ENCODE data around the gene CTIF. TPM values are rescaled to one million over a fixed set of nuclear protein-coding genes. Genes with fewer than 3 reads are reported as not detected.

CTIF gene
- total RNA-seq, 1 experiment from 2014 or later = 26.5 TPM

DNA sequence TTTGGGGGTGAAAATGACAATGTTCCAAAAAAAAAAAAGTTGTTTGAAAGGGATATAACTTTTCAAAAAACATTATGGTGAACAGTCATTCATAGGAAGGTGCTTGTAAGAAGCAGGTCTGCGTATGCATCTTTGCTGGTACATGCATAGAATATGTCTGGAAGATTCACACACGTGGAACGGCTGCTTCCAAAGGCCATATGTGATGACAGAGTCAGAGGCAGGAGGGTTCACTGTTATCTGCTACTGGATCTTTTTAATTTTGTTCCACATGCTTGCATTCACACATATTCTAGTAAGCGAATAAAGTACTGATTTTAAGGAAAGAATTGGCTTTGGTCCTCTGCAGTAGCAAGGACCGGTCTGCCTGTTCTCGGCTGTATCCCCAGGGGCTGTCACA, 218.5 kb downstream of the CTIF start:
- no peaks in the 10 kb centered on the region for H3K27me3 ChIP-seq (ENCODE audit: control insufficient read depth, insufficient read depth, low read length)
- no peak for DNase-seq (ENCODE audit: low read depth, low spot score)
- POLR2A ChIA-PET = no interaction called here
- H3K36me3 ChIP-seq (ENCODE audit: control insufficient read depth, insufficient read depth, low read length) = no peaks in the 10 kb centered on the region
- no peaks in the 10 kb centered on the region for H3K4me1 ChIP-seq (ENCODE audit: control insufficient read depth, insufficient read depth, low read length)
- ATAC-seq = no peak
- CTCF ChIA-PET = no interaction called here
- intact Hi-C loops (cut with micrococcal nuclease; ENCODE audit: unreplicated experiment) = no loop called here
- BruUV-seq (replicated peaks) = no TSS peak
- no peak overlapping the region for H3K27ac ChIP-seq (ENCODE audit: low read length)
- TF ChIP-seq, protein P1, sequence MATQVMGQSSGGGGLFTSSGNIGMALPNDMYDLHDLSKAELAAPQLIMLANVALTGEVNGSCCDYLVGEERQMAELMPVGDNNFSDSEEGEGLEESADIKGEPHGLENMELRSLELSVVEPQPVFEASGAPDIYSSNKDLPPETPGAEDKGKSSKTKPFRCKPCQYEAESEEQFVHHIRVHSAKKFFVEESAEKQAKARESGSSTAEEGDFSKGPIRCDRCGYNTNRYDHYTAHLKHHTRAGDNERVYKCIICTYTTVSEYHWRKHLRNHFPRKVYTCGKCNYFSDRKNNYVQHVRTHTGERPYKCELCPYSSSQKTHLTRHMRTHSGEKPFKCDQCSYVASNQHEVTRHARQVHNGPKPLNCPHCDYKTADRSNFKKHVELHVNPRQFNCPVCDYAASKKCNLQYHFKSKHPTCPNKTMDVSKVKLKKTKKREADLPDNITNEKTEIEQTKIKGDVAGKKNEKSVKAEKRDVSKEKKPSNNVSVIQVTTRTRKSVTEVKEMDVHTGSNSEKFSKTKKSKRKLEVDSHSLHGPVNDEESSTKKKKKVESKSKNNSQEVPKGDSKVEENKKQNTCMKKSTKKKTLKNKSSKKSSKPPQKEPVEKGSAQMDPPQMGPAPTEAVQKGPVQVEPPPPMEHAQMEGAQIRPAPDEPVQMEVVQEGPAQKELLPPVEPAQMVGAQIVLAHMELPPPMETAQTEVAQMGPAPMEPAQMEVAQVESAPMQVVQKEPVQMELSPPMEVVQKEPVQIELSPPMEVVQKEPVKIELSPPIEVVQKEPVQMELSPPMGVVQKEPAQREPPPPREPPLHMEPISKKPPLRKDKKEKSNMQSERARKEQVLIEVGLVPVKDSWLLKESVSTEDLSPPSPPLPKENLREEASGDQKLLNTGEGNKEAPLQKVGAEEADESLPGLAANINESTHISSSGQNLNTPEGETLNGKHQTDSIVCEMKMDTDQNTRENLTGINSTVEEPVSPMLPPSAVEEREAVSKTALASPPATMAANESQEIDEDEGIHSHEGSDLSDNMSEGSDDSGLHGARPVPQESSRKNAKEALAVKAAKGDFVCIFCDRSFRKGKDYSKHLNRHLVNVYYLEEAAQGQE (IDR thresholded peaks at IDR 0.05; ENCODE audit: insufficient read depth in 1 of 2, low read depth in 2 of 2, low read length in 1 of 2) = no peak
- TF ChIP-seq TCF7L2 (IDR thresholded peaks at IDR 0.05; ENCODE audit: low read depth, low read length) = no peak
- TF ChIP-seq SIN3A (IDR thresholded peaks at IDR 0.05; ENCODE audit: borderline replicate concordance, insufficient read depth, low read depth, low read length) = no peak
- no peak for TF ChIP-seq POLR2AphosphoS5 (IDR thresholded peaks at IDR 0.05; ENCODE audit: low read depth, low read length)
- TF ChIP-seq, protein P2, sequence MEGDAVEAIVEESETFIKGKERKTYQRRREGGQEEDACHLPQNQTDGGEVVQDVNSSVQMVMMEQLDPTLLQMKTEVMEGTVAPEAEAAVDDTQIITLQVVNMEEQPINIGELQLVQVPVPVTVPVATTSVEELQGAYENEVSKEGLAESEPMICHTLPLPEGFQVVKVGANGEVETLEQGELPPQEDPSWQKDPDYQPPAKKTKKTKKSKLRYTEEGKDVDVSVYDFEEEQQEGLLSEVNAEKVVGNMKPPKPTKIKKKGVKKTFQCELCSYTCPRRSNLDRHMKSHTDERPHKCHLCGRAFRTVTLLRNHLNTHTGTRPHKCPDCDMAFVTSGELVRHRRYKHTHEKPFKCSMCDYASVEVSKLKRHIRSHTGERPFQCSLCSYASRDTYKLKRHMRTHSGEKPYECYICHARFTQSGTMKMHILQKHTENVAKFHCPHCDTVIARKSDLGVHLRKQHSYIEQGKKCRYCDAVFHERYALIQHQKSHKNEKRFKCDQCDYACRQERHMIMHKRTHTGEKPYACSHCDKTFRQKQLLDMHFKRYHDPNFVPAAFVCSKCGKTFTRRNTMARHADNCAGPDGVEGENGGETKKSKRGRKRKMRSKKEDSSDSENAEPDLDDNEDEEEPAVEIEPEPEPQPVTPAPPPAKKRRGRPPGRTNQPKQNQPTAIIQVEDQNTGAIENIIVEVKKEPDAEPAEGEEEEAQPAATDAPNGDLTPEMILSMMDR (IDR thresholded peaks at IDR 0.05) = no peak
- H3K9me3 ChIP-seq (ENCODE audit: control insufficient read depth, insufficient read depth, low read depth, low read length) = no peaks in the 10 kb centered on the region
- in situ Hi-C loops (cut with HindIII; ENCODE audit: low pct_unique_long_range_greater_than_20kb, low sequenced_read_pairs) = no loop called here
- H3K4me3 ChIP-seq (ENCODE audit: low read depth in 2 of 2, low read length in 2 of 2) = no peak overlapping the region

DNA sequence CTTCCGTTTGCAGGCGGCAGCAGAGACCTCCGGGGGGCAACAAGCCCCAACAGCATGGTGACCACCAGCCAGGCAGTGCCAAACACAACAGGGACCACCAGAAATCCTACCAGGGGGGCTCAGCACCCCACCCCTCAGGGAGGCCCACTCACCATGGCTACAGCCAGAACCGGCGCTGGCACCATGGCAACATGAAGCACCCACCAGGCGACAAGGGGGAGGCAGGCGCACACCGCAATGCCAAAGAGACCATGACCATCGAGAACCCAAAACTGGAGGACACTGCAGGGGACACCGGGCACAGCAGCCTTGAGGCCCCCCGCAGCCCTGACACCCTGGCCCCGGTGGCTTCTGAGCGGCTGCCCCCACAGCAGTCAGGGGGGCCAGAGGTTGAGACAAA, 219.1 kb downstream of the CTIF start:
- DNase-seq (ENCODE audit: low read depth, low spot score) (no peak), ATAC-seq (no peak)
- intact Hi-C loops (cut with micrococcal nuclease; ENCODE audit: unreplicated experiment) (no loop called here), in situ Hi-C loops (cut with HindIII; ENCODE audit: low pct_unique_long_range_greater_than_20kb, low sequenced_read_pairs) (no loop called here)
- Histone ChIP-seq H3K9me3 (ENCODE audit: control insufficient read depth, insufficient read depth, low read depth, low read length) (no peaks in the 10 kb centered on the region), H3K27me3 (ENCODE audit: control insufficient read depth, insufficient read depth, low read length) (no peaks in the 10 kb centered on the region), H3K4me1 (ENCODE audit: control insufficient read depth, insufficient read depth, low read length) (no peaks in the 10 kb centered on the region), H3K27ac (ENCODE audit: low read length) (no peak overlapping the region), H3K36me3 (ENCODE audit: control insufficient read depth, insufficient read depth, low read length) (no peaks in the 10 kb centered on the region), H3K4me3 (ENCODE audit: low read depth in 2 of 2, low read length in 2 of 2) (no peak overlapping the region)
- CTCF ChIA-PET = no interaction called here
- POLR2A ChIA-PET = no interaction called here
- TF ChIP-seq, protein P2 (IDR thresholded peaks at IDR 0.05) = no peak
- TF ChIP-seq TCF7L2 (IDR thresholded peaks at IDR 0.05; ENCODE audit: low read depth, low read length) (no peak), POLR2AphosphoS5 (IDR thresholded peaks at IDR 0.05; ENCODE audit: low read depth, low read length) (no peak)
- BruUV-seq (replicated peaks) = no TSS peak
